ENCODE results near the gene MOGAT1. TPM values are rescaled to one million over a fixed set of nuclear protein-coding genes. Genes with fewer than 3 reads are reported as not detected.

The MOGAT1 gene
- total and polyA plus RNA-seq, 2 of the 8 experiments (the other 6 are each of a cell fraction or from before 2014, with no cell fraction given), result 0.11 to 0.67 TPM

- ChIA-PET POLR2A (ENCODE audit: partially characterized antibody) (no interaction called here), CTCF (ENCODE audit: partially characterized antibody) (interaction anchor here (1.1 to 8.0 kb wide), 5 partner anchors 19 to 229 kb away, joined by 3 to 79 read pairs (median 7); no protein-coding TSS in a partner anchor)
- 91% methylated on average over 3 of the region's 3 CpGs; no CpG with 5 or more reads in 1 of the 2 experiments for WGBS, 2 experiments (ENCODE audit: extremely low coverage in 1 of 2, insufficient coverage in 1 of 2, insufficient read length in 1 of 2, insufficient replicate concordance in 2 of 2, low coverage in 1 of 2, low lambda C conversion rate in 2 of 2, missing lambda C conversion rate in 1 of 2)
- TF ChIP-seq SAP30 (IDR thresholded peaks at IDR 0.05; ENCODE audit: insufficient read depth, insufficient replicate concordance, low read length), result no peak
- no peak for TF ChIP-seq BACH1 (IDR thresholded peaks at IDR 0.05; ENCODE audit: low read length)
- TF ChIP-seq SP2 (IDR thresholded peaks at IDR 0.05; ENCODE audit: low read length), result no peak
- TF ChIP-seq YY1 (IDR thresholded peaks at IDR 0.05; ENCODE audit: low read depth, low read length), result no peak
- TF ChIP-seq NANOG (IDR thresholded peaks at IDR 0.05; ENCODE audit: insufficient read depth, low read depth, low read length, poor library complexity, severe bottlenecking), result no peak
- no peak for TF ChIP-seq GTF2F1 (IDR thresholded peaks at IDR 0.05; ENCODE audit: borderline replicate concordance, low read depth, low read length)
- TF ChIP-seq MAFK (IDR thresholded peaks at IDR 0.05; ENCODE audit: low read depth, low read length), result no peak
- TF ChIP-seq EP300 (IDR thresholded peaks at IDR 0.05; ENCODE audit: borderline replicate concordance in 1 of 2, low read depth in 2 of 2, low read length in 2 of 2), result no peak
- no peak for TF ChIP-seq SIN3A (conservative IDR thresholded peaks at IDR 0.05 in 1 of 2, IDR thresholded peaks at IDR 0.05 in 1 of 2; ENCODE audit: low read depth in 1 of 2, low read length in 2 of 2)
- no peak for TF ChIP-seq RAD21 (IDR thresholded peaks at IDR 0.05 in 1 of 2, conservative IDR thresholded peaks at IDR 0.05 in 1 of 2; ENCODE audit: low read depth in 2 of 2, low read length in 2 of 2)
- no peak for TF ChIP-seq PHF8 (conservative IDR thresholded peaks at IDR 0.05; ENCODE audit: low read depth, low read length)
- no peak for TF ChIP-seq SIRT6 (IDR thresholded peaks at IDR 0.05; ENCODE audit: low read length)
- TF ChIP-seq CHD1 (IDR thresholded peaks at IDR 0.05; ENCODE audit: low read depth, low read length), result no peak
- no peak for TF ChIP-seq POU5F1 (IDR thresholded peaks at IDR 0.05; ENCODE audit: low read depth, low read length)
Observed at GRCh38 chr2:222710736-222711135, 39.3 kb downstream of the MOGAT1 start.

More at GRCh38 chr2:222710736-222711135, 39.3 kb downstream of the MOGAT1 start:
- Histone ChIP-seq H3K27ac (ENCODE audit: low read depth, low read length) (no peak overlapping the region), H3K27me3 (replicated peaks in 1 of 4; ENCODE audit: control insufficient read depth in 3 of 4, extremely low read depth in 1 of 4, insufficient read depth in 3 of 4, low read length in 3 of 4) (no peaks in the 10 kb centered on the region), H2BK20ac (ENCODE audit: low read length) (no peak overlapping the region), H4K5ac (ENCODE audit: insufficient read length, low read depth, low read length) (no peak overlapping the region), H3K9ac (replicated peaks in 1 of 4; ENCODE audit: extremely low read depth in 1 of 4, low read depth in 3 of 4, low read length in 3 of 4) (no peak overlapping the region), H3K56ac (replicated peaks; ENCODE audit: insufficient read length, low read depth, low read length) (no peak overlapping the region), H3K36me3 (ENCODE audit: control insufficient read depth in 2 of 4, insufficient read depth in 4 of 4, low read length in 3 of 4) (no peaks in the 10 kb centered on the region), H2BK120ac (replicated peaks; ENCODE audit: low read depth, low read length) (no peak overlapping the region), H2AK5ac (ENCODE audit: low read depth, low read length) (no peak overlapping the region), H3K9me3 (ENCODE audit: insufficient read depth in 2 of 2, low read depth in 1 of 2, low read length in 1 of 2) (no peaks in the 10 kb centered on the region), H3K23me2 (ENCODE audit: low read depth, low read length) (no peaks in the 10 kb centered on the region; the same call in 1 of the 2 replicates), H3K23ac (ENCODE audit: insufficient read length) (no peak overlapping the region), H2AFZ (ENCODE audit: low read length) (no peak overlapping the region), H3K18ac (ENCODE audit: extremely low read depth, low read length) (no peak overlapping the region), H4K20me1 (replicated peaks in 1 of 2; ENCODE audit: control insufficient read depth in 1 of 2, insufficient read depth in 2 of 2, low read length in 2 of 2) (no peaks in the 10 kb centered on the region), H4K91ac (replicated peaks; ENCODE audit: insufficient read length, low read length) (no peak overlapping the region), H3K4me3 (ENCODE audit: extremely low read depth in 1 of 4, insufficient read depth in 2 of 4, low read depth in 3 of 4, low read length in 4 of 4) (no peak overlapping the region), H2BK12ac (ENCODE audit: low read depth, low read length) (no peak overlapping the region), H3K4ac (replicated peaks; ENCODE audit: insufficient read length, low read depth, low read length) (no peak overlapping the region), H3K4me2 (ENCODE audit: insufficient read depth in 1 of 2, low read depth in 2 of 2, low read length in 2 of 2) (no peak overlapping the region), H3K4me1 (replicated peaks in 1 of 4; ENCODE audit: control insufficient read depth in 3 of 4, insufficient read depth in 4 of 4, low read length in 3 of 4) (peaks cover 0 to 6% (median 0%) of the 10 kb centered on the region in 4 experiments; a peak in 3 of 7 replicates), H3K79me1 (ENCODE audit: low read depth, low read length) (no peaks in the 10 kb centered on the region), H3K79me2 (ENCODE audit: control insufficient read depth in 1 of 2, insufficient read depth in 2 of 2, low read length in 2 of 2) (no peaks in the 10 kb centered on the region), H2BK15ac (ENCODE audit: low read length) (no peak overlapping the region), H2BK5ac (ENCODE audit: low read depth, low read length) (no peak overlapping the region), H4K8ac (ENCODE audit: extremely low read depth, insufficient read depth, low read length) (no peak overlapping the region), H3K14ac (ENCODE audit: insufficient read length) (no peak overlapping the region)
- no peak for DNase-seq (ENCODE audit: low read depth in 1 of 2, low spot score in 2 of 2)
- FAIRE-seq, result no peak
